ENCODE data around the gene FURIN.

GRCh38 chr15:90822204-90822955 lies 46.0 kb upstream of the FURIN start:
- TF ChIP-seq YY1 (IDR thresholded peaks at IDR 0.05; ENCODE audit: insufficient read depth, insufficient read length) = no peak
- TF ChIP-seq SUZ12 (IDR thresholded peaks at IDR 0.05; ENCODE audit: extremely low read depth, insufficient read depth, insufficient read length) = no peak
- no peak for TF ChIP-seq ZNF274 (IDR thresholded peaks at IDR 0.05; ENCODE audit: low read depth, low read length)

Measured in NT2/D1 (cell line).